Measurements from ENCODE around the gene AK4.

DNA sequence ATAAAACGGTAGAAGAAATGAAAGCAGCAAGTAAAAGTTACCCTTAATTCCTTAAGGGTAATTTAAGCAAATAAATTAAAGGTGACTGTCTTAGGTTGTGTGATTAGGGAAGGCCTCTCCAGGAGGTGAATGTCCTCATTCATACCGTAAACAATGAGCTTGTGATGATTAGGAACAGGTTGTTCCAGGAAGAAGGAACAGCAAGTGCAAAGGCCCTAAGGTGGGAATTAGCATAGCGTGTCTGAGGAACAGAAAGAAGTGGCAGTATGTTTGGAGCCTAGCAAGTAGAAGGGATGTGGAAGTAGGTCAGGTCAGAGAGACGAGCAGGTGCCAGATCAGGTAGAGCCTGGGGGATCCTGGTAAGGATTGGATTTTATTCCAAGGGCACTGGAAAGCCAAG is 5.6 kb downstream of the AK4 start:
- TF ChIP-seq KDM1A (IDR thresholded peaks at IDR 0.05; ENCODE audit: borderline replicate concordance, low read length) (0 out of 2 replicates have a peak, but pooled peaks have one; percentile 48), EP300 (IDR thresholded peaks at IDR 0.05; ENCODE audit: borderline replicate concordance in 1 of 2, low read depth in 2 of 2, low read length in 2 of 2) (no peak), JUN (IDR thresholded peaks at IDR 0.05; ENCODE audit: low read depth, low read length) (no peak), GABPA (IDR thresholded peaks at IDR 0.05; ENCODE audit: borderline replicate concordance, insufficient read depth, low read length) (no peak), HDAC6 (IDR thresholded peaks at IDR 0.05; ENCODE audit: low read depth, low read length) (no peak), GTF2F1 (IDR thresholded peaks at IDR 0.05; ENCODE audit: borderline replicate concordance, low read depth, low read length) (no peak)
- TF ChIP-seq, protein P1, sequence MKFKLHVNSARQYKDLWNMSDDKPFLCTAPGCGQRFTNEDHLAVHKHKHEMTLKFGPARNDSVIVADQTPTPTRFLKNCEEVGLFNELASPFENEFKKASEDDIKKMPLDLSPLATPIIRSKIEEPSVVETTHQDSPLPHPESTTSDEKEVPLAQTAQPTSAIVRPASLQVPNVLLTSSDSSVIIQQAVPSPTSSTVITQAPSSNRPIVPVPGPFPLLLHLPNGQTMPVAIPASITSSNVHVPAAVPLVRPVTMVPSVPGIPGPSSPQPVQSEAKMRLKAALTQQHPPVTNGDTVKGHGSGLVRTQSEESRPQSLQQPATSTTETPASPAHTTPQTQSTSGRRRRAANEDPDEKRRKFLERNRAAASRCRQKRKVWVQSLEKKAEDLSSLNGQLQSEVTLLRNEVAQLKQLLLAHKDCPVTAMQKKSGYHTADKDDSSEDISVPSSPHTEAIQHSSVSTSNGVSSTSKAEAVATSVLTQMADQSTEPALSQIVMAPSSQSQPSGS (IDR thresholded peaks at IDR 0.05; ENCODE audit: low read length): no peak
- TF ChIP-seq, protein P2, sequence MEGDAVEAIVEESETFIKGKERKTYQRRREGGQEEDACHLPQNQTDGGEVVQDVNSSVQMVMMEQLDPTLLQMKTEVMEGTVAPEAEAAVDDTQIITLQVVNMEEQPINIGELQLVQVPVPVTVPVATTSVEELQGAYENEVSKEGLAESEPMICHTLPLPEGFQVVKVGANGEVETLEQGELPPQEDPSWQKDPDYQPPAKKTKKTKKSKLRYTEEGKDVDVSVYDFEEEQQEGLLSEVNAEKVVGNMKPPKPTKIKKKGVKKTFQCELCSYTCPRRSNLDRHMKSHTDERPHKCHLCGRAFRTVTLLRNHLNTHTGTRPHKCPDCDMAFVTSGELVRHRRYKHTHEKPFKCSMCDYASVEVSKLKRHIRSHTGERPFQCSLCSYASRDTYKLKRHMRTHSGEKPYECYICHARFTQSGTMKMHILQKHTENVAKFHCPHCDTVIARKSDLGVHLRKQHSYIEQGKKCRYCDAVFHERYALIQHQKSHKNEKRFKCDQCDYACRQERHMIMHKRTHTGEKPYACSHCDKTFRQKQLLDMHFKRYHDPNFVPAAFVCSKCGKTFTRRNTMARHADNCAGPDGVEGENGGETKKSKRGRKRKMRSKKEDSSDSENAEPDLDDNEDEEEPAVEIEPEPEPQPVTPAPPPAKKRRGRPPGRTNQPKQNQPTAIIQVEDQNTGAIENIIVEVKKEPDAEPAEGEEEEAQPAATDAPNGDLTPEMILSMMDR (IDR thresholded peaks at IDR 0.05; ENCODE audit: control extremely low read depth in 1 of 3, insufficient read depth in 1 of 3, low read depth in 1 of 3, low read length in 3 of 3): no peak

All from H1 (cell line).